SK-N-SH treated with all-trans-retinoic acid at 6 μM for 48 hours (cell line): Measurements from ENCODE around the gene TRRAP.

Experiments used
- ATAC-seq: fragments of 200-7000 bp; cut with Tn5 transposase; 3 replicates; pipeline ENCODE4 v1.9.1; 2020; ENCODE audit warnings: mild to moderate bottlenecking, moderate library complexity
- ARNTL ChIP-seq: fragments of 450-650 bp; formaldehyde crosslinking; IDR thresholded peaks from 2 replicates; pipeline ENCODE4 v1.5.0; 2020; ENCODE audit warnings: low read depth, mild to moderate bottlenecking, moderate library complexity, borderline replicate concordance
- BACH2 ChIP-seq: fragments of 250-450 bp; sonication (Bioruptor Pico); IDR thresholded peaks from 2 replicates; pipeline ENCODE4 v1.9.0; 2021; ENCODE audit warnings: mild to moderate bottlenecking, borderline replicate concordance
- CSDC2 ChIP-seq: fragments of 250-450 bp; sonication (Bioruptor Pico); IDR thresholded peaks from 2 replicates; pipeline ENCODE4 v1.5.0; 2020; ENCODE audit warnings: mild to moderate bottlenecking, moderate library complexity
- CSRNP3 ChIP-seq: fragments of 250-450 bp; sonication (Bioruptor Pico); IDR thresholded peaks from 2 replicates; pipeline ENCODE4 v1.5.1; 2021; ENCODE audit warnings: mild to moderate bottlenecking, moderate library complexity
- ESRRG ChIP-seq: fragments of 250-450 bp; sonication (Bioruptor Pico); IDR thresholded peaks from 2 replicates; pipeline ENCODE4 v1.6.1; 2021; ENCODE audit warnings: mild to moderate bottlenecking
- GLIS3 ChIP-seq: fragments of 250-450 bp; sonication (Bioruptor Pico); IDR thresholded peaks from 2 replicates; pipeline ENCODE4 v1.5.0; 2020; ENCODE audit warnings: mild to moderate bottlenecking, moderate library complexity
- ISL1 ChIP-seq: fragments of 250-450 bp; sonication (Bioruptor Pico); IDR thresholded peaks from 2 replicates; pipeline ENCODE4 v2.1.2; 2022; ENCODE audit warnings: mild to moderate bottlenecking, moderate library complexity
- OSR1 ChIP-seq: fragments of 250-450 bp; sonication (Bioruptor Pico); IDR thresholded peaks from 2 replicates; pipeline ENCODE4 v1.8.0; 2022; ENCODE audit warnings: moderate library complexity, mild to moderate bottlenecking, inconsistent platforms
- PATZ1 ChIP-seq: fragments of 250-450 bp; sonication (Bioruptor Pico); IDR thresholded peaks from 2 replicates; pipeline ENCODE4 v1.8.0; 2020; ENCODE audit warnings: mild to moderate bottlenecking, moderate library complexity, borderline replicate concordance
- POU6F1 ChIP-seq: fragments of 250-450 bp; sonication (Bioruptor Pico); IDR thresholded peaks from 2 replicates; pipeline ENCODE4 v1.8.0; 2021; ENCODE audit warnings: low read depth, mild to moderate bottlenecking, moderate library complexity, borderline replicate concordance
- PPARA ChIP-seq: fragments of 250-450 bp; sonication (Bioruptor Pico); IDR thresholded peaks from 2 replicates; pipeline ENCODE4 v1.5.0; 2020; ENCODE audit warnings: mild to moderate bottlenecking, borderline replicate concordance
- SNAI2 ChIP-seq: fragments of 250-450 bp; sonication (Bioruptor Pico); IDR thresholded peaks from 2 replicates; pipeline ENCODE4 v1.5.0; 2020; ENCODE audit warnings: mild to moderate bottlenecking, moderate library complexity
- TCF4 ChIP-seq: fragments of 250-450 bp; sonication (Bioruptor Pico); IDR thresholded peaks from 2 replicates; pipeline ENCODE4 v1.8.0; 2021; ENCODE audit warnings: mild to moderate bottlenecking, moderate library complexity, borderline replicate concordance
- TSHZ2 ChIP-seq: fragments of 250-450 bp; sonication (Bioruptor Pico); IDR thresholded peaks from 2 replicates; pipeline ENCODE4 v1.5.0; 2020; ENCODE audit warnings: mild to moderate bottlenecking, moderate library complexity
- ZFP3 ChIP-seq: fragments of 250-450 bp; sonication (Bioruptor Pico); IDR thresholded peaks from 2 replicates; pipeline ENCODE4 v1.5.0; 2020; ENCODE audit warnings: mild to moderate bottlenecking, moderate library complexity
- ZFP30 ChIP-seq: fragments of 450-650 bp; formaldehyde crosslinking; IDR thresholded peaks from 2 replicates; pipeline ENCODE4 v1.5.0; 2022; ENCODE audit warnings: mild to moderate bottlenecking, moderate library complexity
- ZNF565 ChIP-seq: fragments of 450-650 bp; formaldehyde crosslinking; conservative IDR thresholded peaks from 2 replicates; pipeline ENCODE4 v1.5.0; 2020; ENCODE audit warnings: low read depth, mild to moderate bottlenecking, moderate library complexity
- ZNF70 ChIP-seq: fragments of 450-650 bp; formaldehyde crosslinking; IDR thresholded peaks from 2 replicates; pipeline ENCODE4 v1.5.0; 2020; ENCODE audit warnings: mild to moderate bottlenecking, moderate library complexity
- ZNF8 ChIP-seq: fragments of 450-650 bp; formaldehyde crosslinking; IDR thresholded peaks from 2 replicates; pipeline ENCODE4 v1.5.0; 2020; ENCODE audit warnings: mild to moderate bottlenecking, moderate library complexity

TRRAP gene

GRCh38 chr7:99019523-99020412 is 141.4 kb downstream of the TRRAP start (continued):
- no peak for TF ChIP-seq TSHZ2 (CRISPR knock-in tag)
- TF ChIP-seq, all 23 proteins: peak for 0

GRCh38 chr7:99020413-99020715 is 142.0 kb downstream of the TRRAP start:
- no peak for ATAC-seq
- TF ChIP-seq ESRRG (CRISPR knock-in tag) (no peak), OSR1 (CRISPR knock-in tag) (no peak), ZNF8 (CRISPR knock-in tag) (no peak), ZNF70 (no peak), POU6F1 (CRISPR knock-in tag) (no peak), CSRNP3 (CRISPR knock-in tag) (no peak), PATZ1 (CRISPR knock-in tag) (no peak), TSHZ2 (CRISPR knock-in tag) (no peak)

GRCh38 chr7:99021941-99022560 is 143.7 kb downstream of the TRRAP start:
- ATAC-seq, result peak; percentile 12; the same call in 1 of the 3 replicates
- TF ChIP-seq ZNF8 (CRISPR knock-in tag) (no peak), TSHZ2 (CRISPR knock-in tag) (no peak), ISL1 (no peak), ZFP30 (no peak), ZFP3 (CRISPR knock-in tag) (no peak), ARNTL (CRISPR knock-in tag) (no peak), CSDC2 (CRISPR knock-in tag) (no peak), GLIS3 (CRISPR knock-in tag) (no peak), ESRRG (CRISPR knock-in tag) (no peak), TCF4 (CRISPR knock-in tag) (no peak), PATZ1 (CRISPR knock-in tag) (no peak), PPARA (CRISPR knock-in tag) (no peak), ZNF565 (CRISPR knock-in tag) (no peak), BACH2 (CRISPR knock-in tag) (no peak), SNAI2 (CRISPR knock-in tag) (no peak)
